Islet precursor cell (in vitro differentiated cells): ENCODE data around the gene SV2C.
"Not testable (repeated sequence)": the region's sequence is repeated elsewhere in the genome, so short reads cannot be mapped to it uniquely, and the experiment has no call there.

Experiments used
- DNase-seq: peaks from one replicate; pipeline ENCODE4 v3.0.0-alpha.2; 2018

Gene SV2C

DNA sequence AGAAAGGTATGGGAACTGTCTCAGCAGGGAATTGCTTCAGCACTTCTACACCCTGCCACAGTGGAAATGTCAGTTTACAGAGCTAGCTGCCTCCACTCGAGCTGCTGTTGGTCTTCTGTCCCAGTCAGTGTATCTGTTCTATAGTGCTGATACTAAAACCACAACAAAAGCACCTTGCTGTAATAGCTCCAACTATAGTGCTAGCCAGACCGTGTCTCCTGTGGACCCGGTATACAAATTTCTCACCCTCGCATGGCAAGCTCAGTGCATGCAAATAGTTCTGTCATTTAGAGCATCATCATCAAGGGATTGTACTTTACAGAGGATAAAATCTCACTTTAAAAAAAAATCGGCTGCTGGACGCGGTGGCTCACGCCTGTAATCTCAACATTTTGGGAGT is 268.4 kb downstream of the SV2C start:
- DNase-seq = no peak

DNA sequence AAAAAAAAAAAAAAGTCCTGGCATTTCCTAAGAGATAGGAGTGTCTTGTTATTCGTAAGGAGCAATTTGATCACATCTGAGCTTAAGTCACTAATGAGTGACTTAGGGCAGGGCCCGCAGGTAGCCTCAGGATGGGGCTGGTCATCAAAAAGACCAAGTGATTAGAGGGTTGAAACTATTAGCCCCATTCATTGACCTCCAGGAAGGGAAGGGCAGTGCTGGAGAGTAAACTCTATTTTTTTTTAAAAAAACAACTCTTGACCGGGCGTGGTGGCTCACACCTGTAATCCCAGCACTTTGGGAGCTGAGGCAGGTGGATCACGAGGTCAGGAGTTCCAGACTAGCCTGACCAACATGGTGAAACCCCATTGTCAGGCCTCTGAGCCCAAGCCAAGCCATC is 273.7 kb downstream of the SV2C start:
- no peak for DNase-seq

DNA sequence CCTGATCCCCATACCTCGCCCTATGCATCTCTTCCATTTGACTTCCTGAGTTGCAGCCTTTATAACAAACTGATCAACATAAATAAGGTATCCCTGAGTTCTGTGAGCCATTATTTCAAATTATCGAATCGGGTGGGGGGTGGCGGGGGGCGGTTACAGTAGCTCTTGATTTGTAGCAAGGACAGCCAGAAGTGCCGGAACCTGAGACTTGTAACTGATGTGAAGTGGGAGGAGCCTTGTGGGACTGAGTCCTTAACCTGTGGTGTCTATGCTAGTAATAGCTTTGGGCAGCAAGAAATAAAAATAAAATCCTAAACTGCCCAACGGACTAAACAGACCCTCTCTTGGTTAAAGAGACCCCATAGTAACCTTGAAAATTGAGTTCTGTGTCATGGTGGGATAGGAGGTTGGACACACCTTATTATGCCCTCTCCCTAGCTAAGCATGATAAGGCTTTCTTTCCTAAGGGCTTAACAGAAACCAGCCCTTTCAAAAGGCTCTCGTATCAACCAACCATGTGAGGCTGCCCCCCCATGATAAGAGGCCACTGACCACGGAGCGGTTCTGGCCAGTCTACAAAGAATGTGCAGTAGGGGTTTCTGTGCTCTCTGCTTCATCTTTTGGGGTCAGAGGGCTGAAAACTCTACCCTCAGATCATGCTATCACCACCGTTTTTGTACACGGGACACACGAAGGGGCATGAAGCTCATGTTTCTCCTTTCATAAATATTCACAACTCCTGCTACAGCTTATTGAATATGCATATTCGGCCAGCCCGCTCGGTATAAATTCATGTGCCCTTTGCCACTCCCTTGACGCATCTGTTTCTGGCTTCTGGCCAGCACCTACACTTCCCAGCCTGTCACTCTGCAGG is 280.4 kb downstream of the SV2C start:
- no peak for DNase-seq

DNA sequence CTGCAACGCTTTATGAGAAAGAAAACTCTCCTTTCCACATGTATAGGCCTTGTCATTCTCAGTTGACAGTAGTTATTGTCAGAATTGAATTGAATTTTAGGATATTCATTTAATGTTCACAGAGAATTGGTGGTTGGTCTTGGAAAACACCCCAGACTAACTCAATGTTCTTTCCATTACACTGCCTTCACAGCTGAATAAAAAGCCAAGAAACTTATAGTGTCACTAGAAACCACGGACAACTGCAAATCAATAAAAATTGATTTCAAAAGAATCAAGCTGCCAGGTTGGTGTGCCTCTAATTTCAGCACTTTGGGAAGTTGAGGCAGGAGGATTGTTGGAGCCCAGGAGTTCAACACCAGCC is 281.0 kb downstream of the SV2C start:
- DNase-seq = no peak

DNA sequence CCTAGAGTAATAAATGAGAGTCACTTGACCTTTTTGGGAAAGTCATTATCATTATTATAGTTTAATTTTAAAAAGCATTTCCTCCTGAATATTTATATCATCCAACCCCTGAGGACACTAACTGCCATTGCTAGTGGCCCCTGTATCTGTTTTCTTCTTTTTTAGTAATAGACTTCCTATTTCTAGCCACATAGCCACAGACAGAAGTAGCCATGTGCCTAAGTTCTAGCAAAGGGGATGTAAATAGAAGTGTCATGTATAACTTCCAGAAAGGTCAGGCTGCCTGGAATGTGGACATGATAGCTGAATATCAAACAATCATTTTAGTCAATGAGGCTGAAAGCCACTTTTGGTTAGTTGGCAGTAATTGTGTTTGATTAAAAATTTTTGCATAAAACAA is 282.4 kb downstream of the SV2C start:
- no peak for DNase-seq

DNA sequence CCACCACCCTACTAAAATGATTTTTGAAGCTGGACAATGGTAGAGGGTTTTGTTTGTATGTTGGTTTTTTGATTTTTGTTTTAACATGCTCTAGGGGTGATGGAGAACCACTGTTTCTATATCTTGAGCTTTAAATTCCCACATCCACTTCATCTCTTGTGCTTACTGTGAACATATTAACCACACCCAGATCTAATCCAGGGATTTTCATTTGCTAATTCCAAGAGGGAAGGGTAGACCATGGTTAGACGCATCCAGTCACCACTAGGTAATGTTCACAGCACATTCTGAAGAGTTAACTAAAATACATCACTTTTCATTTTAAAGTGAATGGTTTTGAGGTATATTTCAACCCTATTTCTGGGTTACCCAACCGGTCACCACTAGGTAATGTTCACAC is 283.4 kb downstream of the SV2C start:
- no peak for DNase-seq

DNA sequence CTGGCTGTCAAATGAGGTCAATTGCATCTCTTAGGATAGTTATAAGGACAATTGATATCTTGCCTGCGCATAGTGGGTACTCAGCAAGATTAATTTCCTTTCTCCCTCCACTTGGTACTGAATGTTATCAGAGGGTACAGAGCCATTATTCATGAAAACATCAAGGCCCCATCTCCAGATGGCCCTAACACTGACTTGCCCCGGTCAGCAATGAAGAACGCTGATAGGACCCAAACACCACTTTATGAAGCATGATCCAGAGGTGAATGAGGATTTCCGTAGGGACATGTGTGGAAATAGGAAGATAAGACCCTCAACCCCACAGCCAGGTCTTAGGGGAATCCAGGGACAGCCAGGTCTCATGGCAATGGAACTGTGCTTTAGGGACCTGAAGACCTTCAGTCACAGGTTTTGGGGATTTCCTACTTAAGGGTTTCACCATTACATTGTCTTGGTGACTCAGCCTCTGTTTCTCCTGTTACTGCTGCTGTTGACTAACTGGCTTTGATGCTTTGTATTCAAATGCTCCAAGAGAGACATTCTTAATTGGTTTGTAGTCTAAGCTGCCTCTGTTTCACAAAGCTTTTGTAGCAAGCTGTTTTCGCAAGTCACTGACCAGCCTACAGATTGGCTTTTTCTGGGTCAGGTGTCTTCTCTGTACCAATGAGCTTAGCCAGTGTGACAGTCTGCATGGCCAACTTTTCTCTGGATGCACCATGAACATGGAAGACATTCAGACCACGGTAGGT is 284.6 kb downstream of the SV2C start:
- DNase-seq = no peak

DNA sequence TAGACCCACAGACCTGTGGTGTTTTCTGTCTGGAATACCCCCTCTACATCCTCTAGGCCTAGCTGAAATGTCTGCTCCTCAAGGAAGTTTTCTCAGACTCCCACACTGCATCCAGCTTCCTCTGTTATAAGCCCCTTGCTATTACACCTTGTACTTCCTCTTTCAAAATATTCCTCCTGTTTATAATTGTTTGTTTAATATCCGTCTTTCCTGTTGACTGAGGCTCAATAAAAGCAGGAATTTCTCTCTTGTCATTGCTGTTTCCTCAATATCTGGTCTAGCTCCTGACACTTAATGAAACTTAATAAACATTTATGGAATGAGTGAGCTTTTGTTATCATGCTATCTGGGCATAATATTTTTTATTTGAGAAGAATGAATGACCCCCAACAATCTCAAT is 285.8 kb downstream of the SV2C start:
- no peak for DNase-seq

DNA sequence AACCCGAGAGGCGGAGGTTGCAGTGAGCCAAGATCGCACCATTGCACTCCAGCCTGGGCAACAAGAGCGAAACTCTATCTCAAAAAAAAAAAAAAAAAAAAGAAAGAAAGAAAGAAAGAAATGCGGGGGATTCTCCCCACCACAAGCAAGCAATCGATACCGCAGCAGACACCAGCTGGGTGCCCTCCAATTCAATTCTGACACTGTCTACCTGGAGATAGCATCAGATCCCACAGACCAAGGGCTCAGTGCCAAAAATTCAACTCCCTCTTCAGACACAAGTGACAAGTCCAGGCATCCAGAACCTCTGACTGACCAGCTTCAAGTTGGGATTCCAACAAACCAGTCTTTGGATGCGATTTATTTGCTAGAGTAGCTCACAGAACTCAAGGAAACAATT is 286.5 kb downstream of the SV2C start:
- not testable (repeated sequence) for DNase-seq

DNA sequence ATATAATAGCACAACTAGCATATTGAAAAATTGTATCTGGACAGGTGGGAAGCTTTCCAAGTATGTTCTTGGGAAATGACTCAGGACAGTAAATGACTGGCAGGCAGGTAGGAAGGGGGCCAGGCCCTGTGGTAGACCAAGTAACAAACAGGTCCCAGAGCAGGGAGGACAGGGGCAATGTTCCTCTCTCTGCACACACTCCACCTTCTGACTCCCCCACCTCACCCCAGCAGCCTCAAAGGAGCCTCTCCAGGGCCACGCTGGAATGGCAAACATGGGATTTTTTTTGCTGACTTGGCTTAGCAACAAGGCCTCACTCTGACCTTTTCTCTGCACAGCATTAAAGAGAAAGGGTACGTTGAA is 288.8 kb downstream of the SV2C start:
- peak; percentile 69 for DNase-seq

DNA sequence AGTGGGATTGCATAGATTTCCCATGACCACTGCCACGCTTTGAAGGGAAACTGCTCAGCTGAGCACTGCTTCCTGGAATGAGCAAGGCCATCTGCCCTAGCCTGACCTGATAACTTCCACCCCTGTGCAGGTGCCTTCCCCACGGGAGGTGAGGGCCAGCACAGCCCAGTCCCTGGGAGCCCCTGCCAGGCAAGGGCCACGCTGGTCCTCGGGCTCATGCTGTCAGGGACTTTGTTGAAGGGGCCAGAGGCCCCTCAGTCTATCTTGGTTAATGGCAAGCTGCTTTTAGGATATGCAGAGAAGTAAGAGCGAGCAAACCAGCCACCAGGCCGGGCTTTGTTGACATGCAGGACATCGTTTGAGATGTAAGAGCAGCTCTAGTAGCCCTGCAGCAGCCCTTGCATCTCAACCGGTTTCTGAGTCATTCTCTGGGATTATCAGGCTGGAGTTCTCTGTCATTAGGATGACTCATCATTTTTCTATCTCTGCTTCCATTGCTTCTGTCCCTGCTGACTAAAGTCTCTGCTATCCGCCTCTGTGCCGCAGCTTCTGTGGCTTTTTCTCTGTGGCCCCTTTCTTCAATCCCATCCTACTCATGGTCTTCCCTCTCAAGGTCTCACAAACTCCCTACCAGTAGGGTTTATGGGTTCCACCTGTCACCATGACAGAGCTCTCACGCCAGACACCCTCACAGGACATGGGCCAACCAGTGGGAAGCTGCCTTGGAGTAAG is 289.3 kb downstream of the SV2C start:
- DNase-seq = peak; percentile 94

DNA sequence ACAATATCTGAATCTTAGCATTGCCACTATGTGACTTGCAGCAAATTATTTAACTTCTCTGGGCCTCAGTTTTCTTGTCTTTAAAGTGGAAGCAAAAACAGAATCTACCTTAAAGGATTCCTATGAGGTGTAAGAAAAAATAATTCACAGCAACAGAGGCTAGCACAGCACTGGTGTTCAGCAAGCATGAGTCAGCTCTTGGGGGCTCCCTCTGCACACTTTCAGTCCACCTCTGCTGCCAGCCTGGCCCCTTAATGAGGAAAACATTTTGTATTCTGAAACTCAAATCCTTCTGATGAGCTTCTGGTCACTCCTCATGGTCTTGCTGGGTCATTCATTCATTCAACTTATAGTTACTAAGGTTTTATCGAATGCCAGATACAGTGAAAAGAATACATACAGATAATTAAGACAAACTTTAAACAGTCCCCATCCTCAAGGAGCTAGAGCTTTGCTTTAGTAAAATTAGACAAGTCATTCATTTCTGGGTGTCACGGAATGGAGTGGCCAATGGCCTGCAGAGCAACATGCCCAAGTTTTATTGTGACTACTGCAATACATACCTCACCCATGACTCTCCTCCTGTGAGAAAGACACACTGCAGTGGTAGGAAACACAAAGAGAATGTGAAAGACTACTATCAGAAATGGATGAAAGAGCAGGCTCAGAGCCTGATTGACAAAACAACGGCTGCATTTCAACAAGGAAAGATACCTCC is 293.1 kb downstream of the SV2C start:
- no peak for DNase-seq

DNA sequence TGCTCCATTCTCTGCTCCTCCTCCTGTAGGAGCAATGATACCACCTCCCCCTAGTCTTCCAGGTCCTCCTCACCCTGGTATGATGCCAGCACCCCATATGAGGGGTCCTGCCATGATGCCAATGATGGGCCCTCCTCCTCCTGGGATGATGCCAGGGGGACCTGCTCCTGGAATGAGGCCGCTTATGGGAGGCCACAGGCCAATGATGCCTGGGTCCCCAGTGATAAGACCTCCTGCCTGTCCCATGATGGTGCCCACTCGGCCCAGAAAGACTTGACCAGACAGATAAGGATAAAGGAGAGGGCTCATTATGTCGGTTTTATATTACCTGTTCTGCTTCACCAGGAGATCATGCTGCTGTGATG is 293.7 kb downstream of the SV2C start:
- no peak for DNase-seq

DNA sequence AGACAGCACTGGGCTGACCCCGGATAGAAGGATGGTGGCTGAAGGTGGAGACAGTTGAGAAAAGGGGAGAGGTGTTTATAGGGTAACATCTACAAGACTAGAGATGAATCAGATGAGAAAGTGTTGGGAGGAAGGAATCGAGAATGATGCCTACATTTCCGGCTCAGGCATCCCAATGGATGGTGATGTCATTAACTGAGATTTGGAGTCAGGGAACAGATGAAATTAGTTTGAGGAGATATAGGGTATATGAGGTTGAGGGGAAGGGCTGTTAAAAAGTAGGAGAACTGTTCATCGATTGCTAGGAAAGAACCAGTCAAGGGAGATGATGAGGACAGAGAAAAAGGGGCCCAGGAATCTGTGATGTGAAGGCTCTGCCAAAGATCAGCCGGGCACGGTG is 295.2 kb downstream of the SV2C start:
- DNase-seq = no peak

DNA sequence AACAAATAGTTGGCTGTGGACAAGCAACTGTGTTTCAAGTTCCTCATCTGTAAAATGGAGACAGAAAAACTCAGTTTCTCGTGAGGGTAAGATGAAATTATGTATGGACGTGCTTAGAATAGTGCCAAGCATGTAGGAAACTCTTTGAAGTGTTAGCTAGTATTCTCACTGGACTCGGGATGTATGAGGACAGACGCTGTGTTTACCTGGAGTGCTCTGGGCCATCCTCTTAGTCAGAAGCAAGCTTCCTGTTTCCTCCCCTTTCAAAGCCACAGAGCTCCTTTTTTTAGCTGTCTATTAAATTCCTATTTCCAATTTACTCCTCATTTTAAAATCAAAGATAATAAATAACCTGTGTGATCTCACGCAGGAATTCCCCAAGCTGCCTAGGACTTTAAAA is 296.1 kb downstream of the SV2C start:
- DNase-seq = no peak

DNA sequence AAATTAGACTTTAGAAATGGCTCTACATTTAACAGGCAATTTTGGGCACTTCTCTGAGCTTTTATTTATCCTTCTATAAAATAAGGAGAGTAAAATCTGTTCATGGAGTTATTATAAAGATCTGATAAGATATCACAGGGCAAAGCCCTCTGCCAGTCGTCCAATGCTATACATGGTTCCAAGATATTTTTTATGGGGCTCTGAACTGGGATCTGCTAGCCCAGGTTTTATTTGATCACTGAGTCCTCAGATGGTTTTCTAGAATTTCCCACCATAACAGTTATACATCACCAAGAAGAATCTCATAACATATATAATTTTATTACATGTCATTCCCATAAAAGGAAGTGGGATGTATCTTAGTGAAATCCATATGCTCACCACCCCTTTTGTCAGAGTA is 296.7 kb downstream of the SV2C start:
- no peak for DNase-seq

DNA sequence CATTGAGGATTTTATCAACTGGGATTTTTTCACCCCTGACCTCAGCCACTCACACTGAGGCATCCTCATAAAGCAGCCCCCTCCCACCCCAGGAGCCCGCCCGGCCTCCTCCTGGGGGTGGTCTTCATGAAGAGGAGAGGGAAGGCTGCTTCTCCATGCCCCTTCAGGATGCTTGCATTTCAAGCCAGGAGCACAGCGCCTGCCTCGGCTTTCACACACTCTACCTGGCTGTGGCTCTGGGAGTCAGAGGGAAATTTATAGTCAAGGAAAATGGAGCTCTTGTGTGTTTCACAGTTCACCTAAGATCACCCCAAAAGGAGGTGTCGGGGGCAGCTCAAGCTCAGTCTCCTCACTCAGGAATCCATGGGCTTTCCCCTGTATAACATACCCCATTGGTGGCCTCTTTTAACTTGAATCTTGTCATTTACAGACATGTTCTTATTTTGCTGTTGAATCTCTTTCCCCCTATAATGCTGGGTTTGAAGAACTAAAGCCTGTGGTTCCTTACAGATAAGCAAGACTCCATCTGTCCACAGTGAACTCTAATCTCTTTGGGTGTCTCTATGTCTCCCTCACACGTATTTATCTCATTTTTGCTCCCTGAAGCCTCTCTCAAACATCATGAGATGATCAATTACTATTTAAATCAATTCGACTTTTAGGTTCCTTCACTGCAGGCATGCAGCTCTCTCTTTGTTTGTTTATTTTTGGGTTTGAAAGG is 297.3 kb downstream of the SV2C start:
- DNase-seq = no peak

DNA sequence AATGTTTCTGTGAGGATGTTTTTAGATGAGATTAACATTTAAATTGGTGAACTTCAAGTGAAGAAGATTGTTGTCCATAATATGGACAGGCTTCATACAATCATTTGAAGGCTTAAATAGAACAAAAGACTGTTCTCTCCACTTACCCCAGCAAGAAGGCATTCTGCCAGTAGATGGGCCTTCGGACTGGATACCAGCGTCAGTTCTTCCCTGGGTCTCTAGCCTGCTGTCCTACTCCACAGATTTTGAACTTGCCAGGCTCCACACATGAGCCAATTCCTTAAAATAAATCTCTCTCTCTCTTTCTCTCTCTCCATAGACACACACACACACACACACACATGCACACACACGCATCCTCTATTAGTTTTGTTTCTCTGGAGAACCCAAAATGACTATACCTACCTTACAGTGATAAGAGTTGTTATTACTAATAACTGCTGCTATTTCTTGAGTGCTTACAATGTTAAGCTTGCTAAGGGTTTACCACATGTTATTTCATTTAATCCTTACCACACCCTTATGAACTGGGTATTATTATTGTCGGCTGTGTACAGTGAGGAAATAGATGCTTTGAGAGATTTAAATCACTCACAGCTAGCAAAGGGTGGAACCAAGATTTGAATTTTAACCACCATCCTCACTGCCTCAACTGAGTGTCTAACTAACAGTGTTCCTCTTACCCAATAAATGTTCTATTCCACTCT is 300.1 kb downstream of the SV2C start:
- no peak for DNase-seq

DNA sequence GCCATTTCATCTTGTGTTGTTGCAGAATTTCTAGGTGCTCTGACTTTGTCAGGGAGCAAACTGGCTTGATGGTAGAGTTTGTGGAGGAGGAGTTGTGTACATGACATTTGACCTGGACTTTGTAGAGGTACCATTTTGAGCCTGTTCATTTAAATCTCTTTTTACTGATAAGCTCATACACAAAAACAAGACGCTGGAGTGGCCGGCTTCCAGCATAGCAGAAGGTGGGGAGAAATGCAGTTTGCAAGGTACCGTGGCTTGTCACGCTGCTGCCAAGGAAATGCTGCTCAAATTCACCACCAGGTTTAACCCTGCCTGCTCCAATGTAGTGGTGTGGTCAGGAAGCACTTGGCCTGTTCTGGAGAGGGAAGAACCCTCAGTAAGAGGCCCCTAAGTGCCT is 301.0 kb downstream of the SV2C start:
- no peak for DNase-seq

DNA sequence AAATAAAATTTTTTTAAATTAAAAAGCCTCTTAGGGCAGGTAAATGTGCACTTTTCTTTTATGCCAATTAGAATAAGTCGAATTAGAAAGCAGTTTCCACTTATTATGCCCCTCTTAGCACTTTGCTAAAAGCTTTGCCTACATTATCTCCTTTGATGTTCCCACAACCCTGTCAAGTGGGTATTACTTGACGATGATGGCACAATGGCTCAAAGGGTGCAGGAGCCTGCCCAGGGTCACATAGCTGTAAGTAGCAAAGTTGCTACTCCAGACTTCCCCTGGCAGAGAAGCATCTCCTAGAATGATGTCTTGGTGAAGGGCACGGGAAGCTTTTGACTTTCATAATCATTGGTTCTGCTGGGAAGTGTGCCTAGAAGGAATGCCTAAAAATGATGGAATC is 301.5 kb downstream of the SV2C start:
- no peak for DNase-seq

DNA sequence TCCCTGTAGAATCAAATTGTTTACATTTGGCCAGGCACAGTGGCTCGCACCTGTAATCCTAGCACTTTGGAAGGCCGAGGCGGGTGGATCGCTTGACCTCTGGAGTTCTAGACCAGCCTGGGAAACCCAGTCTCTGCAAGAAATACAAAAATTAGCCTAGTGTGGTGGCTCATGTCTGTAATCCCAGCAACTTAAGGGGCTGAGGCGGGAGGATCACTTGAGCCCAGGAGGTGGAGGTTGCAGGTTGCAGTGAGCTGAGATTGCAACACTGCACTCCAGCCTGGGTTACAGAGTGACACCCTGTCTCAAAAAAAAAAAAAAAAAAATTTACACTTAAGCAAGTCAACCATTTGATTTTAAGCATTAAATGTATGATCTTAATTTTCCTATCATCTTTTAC is 302.4 kb downstream of the SV2C start:
- no peak for DNase-seq

DNA sequence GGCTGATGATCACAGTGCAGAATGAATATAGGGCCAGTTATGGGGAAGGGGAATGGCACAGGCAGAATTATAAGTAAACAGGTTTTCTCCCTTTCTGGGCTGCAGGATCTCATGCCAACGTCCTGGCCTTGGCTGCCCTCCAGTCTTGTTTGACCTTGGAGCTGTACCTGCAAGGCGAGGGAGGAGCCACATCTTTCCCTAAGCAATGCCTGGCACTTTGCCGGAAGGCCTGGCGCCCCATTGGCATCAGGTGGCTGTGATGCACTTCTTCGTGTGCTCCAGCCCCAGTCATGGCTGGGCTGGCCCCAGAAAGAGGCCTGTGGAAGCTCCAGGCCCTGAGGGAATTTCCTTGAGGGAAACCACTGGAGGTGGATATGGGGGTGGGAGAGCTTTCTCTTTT is 303.2 kb downstream of the SV2C start:
- DNase-seq = no peak
